GM23248 (cell line): Measurements from ENCODE around the gene LARP1. TPM values are rescaled to one million over a fixed set of nuclear protein-coding genes. Genes with fewer than 3 reads are reported as not detected.

Source experiments
- DNase-seq: peaks from one replicate; pipeline ENCODE4 v3.0.0-alpha.2; 2015
- H2AFZ ChIP-seq: fragments of 200-600 bp; sonication (generic); 2 replicates; pipeline ENCODE4 v1.6.1; 2016; ENCODE audit warnings: antibody characterized with exemption
- H3F3A ChIP-seq: fragments of 200-600 bp; sonication (generic); 2 replicates; pipeline ENCODE4 v1.6.1; 2016; ENCODE audit warnings: mild to moderate bottlenecking, antibody characterized with exemption, mixed run types; ENCODE audit not compliant: insufficient read depth
- H3K27ac ChIP-seq: fragments of 200-600 bp; sonication (generic); 2 replicates; pipeline ENCODE4 v1.5.1; 2016; ENCODE audit warnings: mild to moderate bottlenecking
- H3K27me3 ChIP-seq: fragments of 200-600 bp; sonication (generic); replicated peaks from 2 replicates; pipeline ENCODE4 v1.6.1; 2016; ENCODE audit warnings: mild to moderate bottlenecking; ENCODE audit not compliant: insufficient read depth
- H3K36me3 ChIP-seq: fragments of 200-600 bp; sonication (generic); 2 replicates; pipeline ENCODE4 v1.6.1; 2016; ENCODE audit warnings: low read depth, mild to moderate bottlenecking
- H3K4me1 ChIP-seq: fragments of 200-600 bp; sonication (generic); 2 replicates; pipeline ENCODE4 v1.6.1; 2016; ENCODE audit warnings: mild to moderate bottlenecking; ENCODE audit not compliant: insufficient read depth
- H3K4me2 ChIP-seq: fragments of 200-600 bp; sonication (generic); one replicate; pipeline ENCODE4 v1.6.1; 2016; ENCODE audit warnings: mild to moderate bottlenecking; ENCODE audit not compliant: unreplicated experiment
- H3K4me3 ChIP-seq: fragments of 200-600 bp; sonication (generic); 2 replicates; pipeline ENCODE4 v1.5.1; 2016; ENCODE audit warnings: mild to moderate bottlenecking
- H3K79me2 ChIP-seq: fragments of 200-600 bp; sonication (generic); 2 replicates; pipeline ENCODE4 v1.6.1; 2016; ENCODE audit warnings: mild to moderate bottlenecking; ENCODE audit not compliant: insufficient read depth
- H3K9ac ChIP-seq: fragments of 200-600 bp; sonication (generic); 2 replicates; pipeline ENCODE4 v1.6.1; 2016; ENCODE audit warnings: mild to moderate bottlenecking
- H3K9me2 ChIP-seq: fragments of 200-600 bp; sonication (generic); 2 replicates; pipeline ENCODE4 v1.6.1; 2016; ENCODE audit warnings: mixed run types, mild to moderate bottlenecking, moderate library complexity; ENCODE audit not compliant: insufficient read depth
- H3K9me3 ChIP-seq: fragments of 200-600 bp; sonication (generic); one replicate; pipeline ENCODE4 v1.6.1; 2017; ENCODE audit warnings: low read depth
- H4K20me1 ChIP-seq: fragments of 200-600 bp; sonication (generic); 2 replicates; pipeline ENCODE4 v1.6.0; 2016; ENCODE audit not compliant: insufficient read depth
- EZH2 ChIP-seq: fragments of 200-600 bp; sonication (generic); IDR thresholded peaks from 2 replicates; pipeline ENCODE4 v1.6.1; 2018; ENCODE audit warnings: antibody characterized with exemption, mild to moderate bottlenecking; ENCODE audit not compliant: insufficient read depth, poor library complexity, severe bottlenecking
- EZH2phosphoT487 ChIP-seq: fragments of 200-600 bp; sonication (generic); IDR thresholded peaks from 2 replicates; pipeline ENCODE4 v1.6.1; 2018; ENCODE audit warnings: antibody characterized with exemption, moderate library complexity, mild to moderate bottlenecking, low read depth; ENCODE audit not compliant: insufficient read depth
- WGBS, 2 experiments: methylation state at CpG; one replicate each; pipeline ENCODE4 v1.1.6; 2015 to 2017; ENCODE audit warnings: low lambda C conversion rate in 2 of 2, low coverage in 1 of 2; ENCODE audit errors: missing lambda C conversion rate in 2 of 2; 5-methylcytosine and 5-hydroxymethylcytosine counted together
- in situ Hi-C: fragments of 300-500 bp; cut with MboI; formaldehyde crosslinking; loops from 2 replicates; pipeline ENCODE4 v1.15.0; 2020
- polyA plus RNA-seq: library from polyadenylated mRNA; unstranded; fragments of >200 nt; fragmentation: Nextera tagmentation; extraction: Ambion mirVana; gene quantifications from 2 replicates; pipeline ENCODE4 v1.2.1, GENCODE V29; 2016
- total RNA-seq: library from RNA; depleted of rRNA; stranded (reverse); fragments of >200 nt; shearing (Covaris generic); gene quantifications from 2 replicates; pipeline ENCODE4 v1.2.3, GENCODE V29; 2014

LARP1 gene
- total and polyA plus RNA-seq, 2 experiments from 2014 or later: 33.8 to 59.9 TPM

DNA sequence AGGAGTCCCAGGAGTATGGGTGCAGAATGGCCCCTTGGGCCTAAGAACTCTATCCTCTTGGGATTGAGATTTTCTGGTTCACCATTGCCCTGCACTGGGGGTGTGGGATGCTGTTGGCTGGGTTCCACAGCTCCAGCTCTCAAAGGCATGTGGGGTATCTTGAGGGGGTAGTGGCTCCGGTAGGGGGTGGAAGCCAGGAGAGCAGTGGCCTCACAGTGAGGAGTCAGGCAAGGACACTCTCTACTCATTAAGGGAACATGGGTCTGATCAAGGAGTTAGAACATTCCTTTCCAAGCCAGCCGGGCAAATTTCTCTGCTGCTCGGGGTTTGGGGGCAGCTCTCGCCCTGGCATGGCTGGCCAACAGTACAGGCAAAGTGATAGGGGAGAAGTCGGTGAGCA lies 33.0 kb downstream of the LARP1 start:
- Histone ChIP-seq H3K27me3 (no peaks in the 10 kb centered on the region), H3K4me2 (no peak overlapping the region), H3K36me3 (peaks cover 6% of the 10 kb centered on the region; the same call in 1 of the 2 replicates), H3K9me3 (no peaks in the 10 kb centered on the region), H3K4me1 (peaks cover 28% of the 10 kb centered on the region), H2AFZ (no peak overlapping the region), H3F3A (no peaks in the 10 kb centered on the region; the same call in 1 of the 2 replicates), H3K9ac (no peak overlapping the region; the same call in 1 of the 2 replicates), H4K20me1 (peaks cover 33% of the 10 kb centered on the region), H3K9me2 (no peaks in the 10 kb centered on the region), H3K27ac (no peak overlapping the region), H3K79me2 (peaks cover 100% of the 10 kb centered on the region), H3K4me3 (no peak overlapping the region)
- TF ChIP-seq EZH2phosphoT487: no peak
- no peak for TF ChIP-seq EZH2
- in situ Hi-C loops: no loop called here
- DNase-seq: no peak
- WGBS, 2 experiments: 38 to 39% methylated on average over 5 of the region's 5 CpGs

DNA sequence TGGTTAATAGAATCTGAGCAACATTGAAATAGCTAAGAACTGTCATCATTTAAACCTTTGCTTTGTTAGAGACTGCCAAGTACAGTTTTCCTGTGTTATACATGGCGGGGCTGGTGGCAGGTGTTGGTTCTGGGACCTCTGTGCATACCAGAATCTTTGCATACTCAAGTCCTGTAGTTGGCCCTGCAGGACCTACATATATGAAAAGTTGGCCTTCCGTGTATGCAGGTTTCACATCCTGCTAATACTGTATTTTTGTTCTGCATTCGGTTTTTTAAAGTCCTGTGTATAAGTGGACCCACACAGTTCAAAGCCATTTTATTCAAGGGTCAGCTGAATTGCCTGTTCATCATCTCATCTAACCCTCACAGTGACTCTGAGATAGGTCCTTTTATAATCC lies 36.4 kb downstream of the LARP1 start:
- Histone ChIP-seq H3K4me3 (no peak overlapping the region), H4K20me1 (peaks cover 18% of the 10 kb centered on the region), H3K36me3 (peaks cover 18% of the 10 kb centered on the region), H3K79me2 (peaks cover 94% of the 10 kb centered on the region), H3K9me2 (no peaks in the 10 kb centered on the region), H3K4me2 (no peak overlapping the region), H3F3A (peaks cover 17% of the 10 kb centered on the region), H3K9me3 (no peaks in the 10 kb centered on the region), H3K27ac (no peak overlapping the region), H3K27me3 (no peaks in the 10 kb centered on the region), H3K9ac (no peak overlapping the region), H3K4me1 (peaks cover 25% of the 10 kb centered on the region), H2AFZ (no peak overlapping the region)
- TF ChIP-seq EZH2: no peak
- no peak for TF ChIP-seq EZH2phosphoT487
- no peak for DNase-seq
- in situ Hi-C loops: no loop called here
- 97 to 100% methylated on average over 3 of the region's 3 CpGs for WGBS, 2 experiments

DNA sequence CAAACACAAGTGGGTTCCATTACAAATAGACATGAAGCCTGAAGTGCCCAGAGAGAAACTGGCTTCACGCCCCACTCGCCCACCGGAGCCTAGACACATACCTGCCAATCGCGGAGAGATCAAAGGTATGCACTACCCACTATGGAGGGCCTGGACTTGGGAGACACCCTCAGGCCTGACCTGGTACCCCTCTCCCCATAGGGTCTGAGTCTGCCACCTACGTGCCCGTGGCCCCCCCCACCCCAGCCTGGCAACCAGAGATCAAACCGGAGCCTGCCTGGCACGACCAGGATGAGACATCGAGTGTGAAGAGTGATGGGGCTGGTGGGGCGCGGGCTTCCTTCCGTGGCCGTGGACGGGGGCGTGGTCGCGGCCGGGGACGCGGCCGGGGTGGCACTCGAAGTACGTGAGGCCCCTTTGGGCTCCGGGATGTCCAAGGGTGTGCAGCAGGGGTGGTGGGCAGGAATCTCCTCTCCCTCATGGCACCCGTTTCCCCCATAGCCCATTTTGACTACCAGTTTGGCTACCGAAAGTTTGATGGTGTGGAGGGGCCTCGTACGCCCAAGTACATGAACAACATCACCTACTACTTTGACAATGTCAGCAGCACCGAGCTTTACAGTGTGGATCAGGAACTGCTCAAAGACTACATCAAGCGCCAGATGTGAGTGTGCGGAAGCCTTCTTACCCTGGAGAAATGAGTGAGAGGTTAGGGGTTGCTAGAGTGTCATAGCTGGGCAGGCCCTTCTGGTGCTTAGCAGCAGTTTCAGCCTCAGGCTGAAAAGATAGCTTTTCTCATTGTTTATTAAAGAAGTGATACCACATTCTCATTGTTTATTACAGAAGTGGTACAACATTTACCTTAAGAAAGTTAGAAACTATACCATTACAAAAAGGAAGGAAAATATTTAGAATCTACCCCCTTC lies 38.7 kb downstream of the LARP1 start:
- Histone ChIP-seq H3K9ac (0 out of 2 replicates have a peak overlapping the region, but pooled peaks have one; percentile 11), H4K20me1 (peaks cover 7% of the 10 kb centered on the region; the same call in 1 of the 2 replicates), H2AFZ (no peak overlapping the region), H3K4me3 (no peak overlapping the region), H3K27me3 (no peaks in the 10 kb centered on the region), H3K36me3 (peaks cover 39% of the 10 kb centered on the region), H3K4me2 (no peak overlapping the region), H3K9me2 (no peaks in the 10 kb centered on the region), H3K27ac (peak overlapping the region; percentile 26), H3K4me1 (peaks cover 13% of the 10 kb centered on the region), H3F3A (peaks cover 26% of the 10 kb centered on the region), H3K79me2 (peaks cover 94% of the 10 kb centered on the region), H3K9me3 (no peaks in the 10 kb centered on the region)
- TF ChIP-seq EZH2phosphoT487: no peak
- TF ChIP-seq EZH2: no peak
- in situ Hi-C loops: no loop called here
- WGBS, 2 experiments: 96 to 98% methylated on average over 24 to 32 of the region's 32 CpGs
- DNase-seq: no peak

DNA sequence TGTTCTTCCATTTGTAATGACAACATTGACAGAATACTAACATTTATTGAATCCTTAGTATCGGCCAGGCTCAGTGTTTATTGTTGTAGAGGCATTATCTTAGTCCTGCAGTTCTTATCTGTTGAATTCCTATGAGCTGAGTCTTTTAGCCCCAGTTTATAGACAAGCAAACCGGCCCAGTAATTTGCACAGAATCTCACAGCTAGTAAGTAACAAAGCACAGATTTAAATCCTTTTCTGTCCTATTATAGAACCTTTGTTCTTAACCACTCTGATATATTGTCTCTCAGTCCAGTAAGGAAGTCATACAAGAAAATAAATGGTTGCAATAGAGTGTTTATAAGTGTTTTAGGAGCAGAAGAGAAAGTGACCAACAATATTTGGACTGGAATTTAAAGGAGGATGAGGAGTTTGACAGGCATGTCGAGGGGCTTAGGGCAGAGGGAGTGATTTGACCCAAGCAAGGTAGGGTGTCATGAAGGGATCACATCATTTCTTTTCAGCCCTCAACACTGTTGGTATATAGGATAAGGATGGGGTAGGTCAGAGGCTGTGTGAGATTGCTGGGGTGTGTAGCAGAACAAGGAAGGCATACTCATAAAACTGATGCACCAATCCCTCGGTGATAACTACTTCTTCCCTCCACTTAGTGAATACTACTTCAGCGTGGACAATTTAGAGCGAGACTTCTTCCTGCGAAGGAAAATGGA lies 39.5 kb downstream of the LARP1 start:
- peaks cover 47% of the 10 kb centered on the region for H3K36me3 ChIP-seq
- peaks cover 26% of the 10 kb centered on the region for H3F3A ChIP-seq
- H3K9ac ChIP-seq: 0 out of 2 replicates have a peak overlapping the region, but pooled peaks have one; percentile 11
- H3K9me3 ChIP-seq: no peaks in the 10 kb centered on the region
- H3K4me2 ChIP-seq: no peak overlapping the region
- H3K9me2 ChIP-seq: no peaks in the 10 kb centered on the region
- peaks cover 94% of the 10 kb centered on the region for H3K79me2 ChIP-seq
- no peaks in the 10 kb centered on the region for H3K27me3 ChIP-seq
- no peak for TF ChIP-seq EZH2phosphoT487
- TF ChIP-seq EZH2: no peak
- H4K20me1 ChIP-seq: peaks cover 7% of the 10 kb centered on the region; the same call in 1 of the 2 replicates
- peak; percentile 23 for DNase-seq
- in situ Hi-C loops: no loop called here
- H3K4me1 ChIP-seq: peaks cover 13% of the 10 kb centered on the region
- no peak overlapping the region for H3K4me3 ChIP-seq
- no peak overlapping the region for H2AFZ ChIP-seq
- peak overlapping the region; percentile 26 for H3K27ac ChIP-seq
- WGBS, 2 experiments: 81% methylated on average over 7 of the region's 7 CpGs
